Sigmoid colon (tissue), 4 donors: Measurements from ENCODE around the gene GSTM5.
A peak's percentile ranks its signal among the peaks of the same experiment; 100 is the strongest.

Source experiments
- CTCF ChIP-seq, 4 experiments: fragments of 450-650 bp in 3 of 4; fragments of 200-600 bp in 1 of 4; IDR thresholded peaks; one replicate each; pipeline ENCODE4 v1.5.1; 2016 to 2019; ENCODE audit warnings: antibody characterized with exemption in 4 of 4, mild to moderate bottlenecking in 3 of 4, moderate library complexity in 2 of 4
- POLR2AphosphoS5 ChIP-seq, 4 donors: sonication (generic); formaldehyde crosslinking; IDR thresholded peaks; one replicate each; pipeline ENCODE4 v1.6.1; 2017; ENCODE audit warnings: antibody characterized with exemption in 4 of 4

GRCh38 chr1:109739738-109740614, 27.9 kb downstream of the GSTM5 start:
- no peak for TF ChIP-seq CTCF (IDR thresholded peaks at IDR 0.05)
- TF ChIP-seq POLR2AphosphoS5 (IDR thresholded peaks at IDR 0.05), result peak; percentile 95 to 98 (median 96)
